H9 (cell line): ENCODE measurements around the gene SPDEF. TPM values are rescaled to one million over a fixed set of nuclear protein-coding genes. Genes with fewer than 3 reads are reported as not detected.

Experiments
- DNase-seq: peaks from one replicate; pipeline ENCODE4 v3.0.0-alpha.2; 2017
- H2AFZ ChIP-seq: one replicate; pipeline ENCODE4 v1.6.1; 2013; ENCODE audit warnings: mild to moderate bottlenecking, low read length, control low read depth, moderate library complexity
- H2AK5ac ChIP-seq: 2 replicates; pipeline ENCODE4 v1.6.1; 2013; ENCODE audit warnings: low read length, control low read depth, mixed read lengths; ENCODE audit not compliant: insufficient read length
- H2BK120ac ChIP-seq: one replicate; pipeline ENCODE4 v1.6.1; 2013; ENCODE audit warnings: low read depth, mild to moderate bottlenecking, low read length, control low read depth, inconsistent platforms; ENCODE audit not compliant: poor library complexity, severe bottlenecking
- H2BK12ac ChIP-seq: 2 replicates; pipeline ENCODE4 v1.6.1; 2013; ENCODE audit warnings: low read length, control low read depth, mixed read lengths, low read depth; ENCODE audit not compliant: insufficient read length
- H2BK15ac ChIP-seq: 2 replicates; pipeline ENCODE4 v1.6.1; 2013; ENCODE audit warnings: low read depth, low read length, control low read depth
- H2BK20ac ChIP-seq: one replicate; pipeline ENCODE4 v1.6.1; 2013; ENCODE audit warnings: low read depth, mild to moderate bottlenecking, low read length, control low read depth, inconsistent platforms; ENCODE audit not compliant: poor library complexity, severe bottlenecking
- H2BK5ac ChIP-seq: 2 replicates; pipeline ENCODE4 v1.6.1; 2013; ENCODE audit warnings: low read length, control low read depth, mixed read lengths; ENCODE audit not compliant: insufficient read length
- H3K14ac ChIP-seq: 2 replicates; pipeline ENCODE4 v1.6.1; 2013; ENCODE audit warnings: low read length, control low read depth; ENCODE audit not compliant: insufficient read depth
- H3K18ac ChIP-seq: 2 replicates; pipeline ENCODE4 v1.6.1; 2013; ENCODE audit warnings: low read depth, mild to moderate bottlenecking, mixed read lengths, low read length, control low read depth; ENCODE audit not compliant: insufficient read length
- H3K23ac ChIP-seq: 2 replicates; pipeline ENCODE4 v1.6.1; 2013; ENCODE audit warnings: low read length, control low read depth, mixed read lengths, low read depth; ENCODE audit not compliant: insufficient read length
- H3K23me2 ChIP-seq: 2 replicates; pipeline ENCODE4 v1.6.1; 2013; ENCODE audit warnings: low read depth, mild to moderate bottlenecking, mixed read lengths, low read length, control low read depth; ENCODE audit not compliant: insufficient read length, poor library complexity, severe bottlenecking
- H3K27ac ChIP-seq: 2 replicates; pipeline ENCODE4 v1.5.1; 2013; ENCODE audit warnings: low read length, control low read depth, mixed read lengths, low read depth; ENCODE audit not compliant: insufficient read length
- H3K27me3 ChIP-seq: 2 replicates; pipeline ENCODE4 v1.6.1; 2013; ENCODE audit warnings: low read length, control low read depth, inconsistent platforms; ENCODE audit not compliant: insufficient read depth
- H3K4ac ChIP-seq: 2 replicates; pipeline ENCODE4 v1.6.1; 2013; ENCODE audit warnings: low read depth, mild to moderate bottlenecking, control low read depth, inconsistent platforms, low read length, moderate library complexity
- H3K4me1 ChIP-seq: 2 replicates; pipeline ENCODE4 v1.6.1; 2013; ENCODE audit warnings: low read length, control low read depth, inconsistent platforms; ENCODE audit not compliant: insufficient read depth
- H3K4me2 ChIP-seq: 2 replicates; pipeline ENCODE4 v1.6.1; 2013; ENCODE audit warnings: low read length, control low read depth, mixed read lengths; ENCODE audit not compliant: insufficient read length, insufficient read depth
- H3K56ac ChIP-seq: 2 replicates; pipeline ENCODE4 v1.6.1; 2013; ENCODE audit warnings: low read depth, mild to moderate bottlenecking, mixed read lengths, low read length, control low read depth; ENCODE audit not compliant: insufficient read length
- H3K79me1 ChIP-seq: 2 replicates; pipeline ENCODE4 v1.6.1; 2013; ENCODE audit warnings: low read depth, mild to moderate bottlenecking, moderate library complexity, low read length, control low read depth, inconsistent platforms; ENCODE audit not compliant: insufficient read depth, poor library complexity, severe bottlenecking
- H3K79me2 ChIP-seq: 2 replicates; pipeline ENCODE4 v1.6.1; 2013; ENCODE audit warnings: low read length, control low read depth, inconsistent platforms; ENCODE audit not compliant: insufficient read depth
- H3K9ac ChIP-seq: 2 replicates; pipeline ENCODE4 v1.6.1; 2013; ENCODE audit warnings: low read length, control low read depth, mixed read lengths; ENCODE audit not compliant: insufficient read length; ENCODE audit errors: extremely low read depth
- H3K9me3 ChIP-seq: one replicate; pipeline ENCODE4 v1.6.1; 2013; ENCODE audit warnings: low read depth, low read length, inconsistent platforms; ENCODE audit not compliant: control insufficient read depth
- H3T11ph ChIP-seq: one replicate; pipeline ENCODE4 v1.6.1; 2013; ENCODE audit warnings: mild to moderate bottlenecking, low read length, control low read depth, inconsistent platforms
- H4K20me1 ChIP-seq: one replicate; pipeline ENCODE4 v1.6.1; 2013; ENCODE audit not compliant: control insufficient read depth, insufficient read length, insufficient read depth
- H4K5ac ChIP-seq: 2 replicates; pipeline ENCODE4 v1.6.1; 2013; ENCODE audit warnings: low read depth, mild to moderate bottlenecking, mixed read lengths, low read length, control low read depth; ENCODE audit not compliant: insufficient read length
- H4K8ac ChIP-seq: replicated peaks from 2 replicates; pipeline ENCODE4 v1.6.1; 2013; ENCODE audit warnings: low read length, control low read depth, mixed read lengths, low read depth; ENCODE audit not compliant: insufficient read length
- H4K91ac ChIP-seq: 2 replicates; pipeline ENCODE4 v1.6.1; 2013; ENCODE audit warnings: low read depth, mild to moderate bottlenecking, moderate library complexity, mixed read lengths, low read length, control low read depth; ENCODE audit not compliant: insufficient read length
- H3K27ac Mint-ChIP-seq, 3 experiments: 2 replicates in 2 of 3; 3 replicates in 1 of 3; pipeline ENCODE4 v1.8.0; 2020 to 2021; ENCODE audit warnings: mixed read lengths in 3 of 3, mild to moderate bottlenecking in 1 of 3, moderate library complexity in 1 of 3
- H3K27me3 Mint-ChIP-seq: 2 replicates; pipeline ENCODE4 v1.8.0; 2021; ENCODE audit warnings: low read depth, mild to moderate bottlenecking, moderate library complexity, mixed read lengths
- H3K36me3 Mint-ChIP-seq, 3 experiments: 2 replicates in 2 of 3; 3 replicates in 1 of 3; pipeline ENCODE4 v1.8.0; 2020 to 2021; ENCODE audit warnings: low read depth in 3 of 3, mixed read lengths in 3 of 3; ENCODE audit not compliant: insufficient read depth in 1 of 3
- H3K4me1 Mint-ChIP-seq, 2 experiments: 2 replicates each; pipeline ENCODE4 v1.8.0; 2020; ENCODE audit warnings: mixed read lengths in 2 of 2
- H3K4me3 Mint-ChIP-seq, 2 experiments: 2 replicates in 1 of 2; 3 replicates in 1 of 2; pipeline ENCODE4 v1.8.0; 2020 to 2021; ENCODE audit warnings: mild to moderate bottlenecking in 2 of 2, mixed read lengths in 2 of 2, moderate library complexity in 1 of 2
- H3K9me3 Mint-ChIP-seq, 2 experiments: 2 replicates in 1 of 2; 3 replicates in 1 of 2; pipeline ENCODE4 v1.8.0; 2020; ENCODE audit warnings: mild to moderate bottlenecking in 2 of 2, mixed read lengths in 2 of 2, moderate library complexity in 1 of 2
- WGBS: extraction: QIAGEN DNeasy Blood & Tissue Kit; methylation state at CpG from one replicate; pipeline ENCODE4 v1.1.7; 2013; ENCODE audit warnings: missing lambda C conversion rate, low lambda C conversion rate, mixed read lengths; ENCODE audit not compliant: insufficient read length; ENCODE audit errors: extremely low coverage; 5-methylcytosine and 5-hydroxymethylcytosine counted together
- total RNA-seq: library from RNA; stranded (reverse); gene quantifications from 2 replicates; pipeline ENCODE4 v1.2.1, GENCODE V29; 2021
- TF ChIP-seq, protein P1 (sequence below): fragments of 200-600 bp; sonication (generic); conservative IDR thresholded peaks from 3 replicates; pipeline ENCODE4 v1.8.0; 2021; ENCODE audit warnings: antibody characterized with exemption, mild to moderate bottlenecking

The SPDEF gene
- total RNA-seq, 1 experiment from 2014 or later: 0.15 TPM

DNA sequence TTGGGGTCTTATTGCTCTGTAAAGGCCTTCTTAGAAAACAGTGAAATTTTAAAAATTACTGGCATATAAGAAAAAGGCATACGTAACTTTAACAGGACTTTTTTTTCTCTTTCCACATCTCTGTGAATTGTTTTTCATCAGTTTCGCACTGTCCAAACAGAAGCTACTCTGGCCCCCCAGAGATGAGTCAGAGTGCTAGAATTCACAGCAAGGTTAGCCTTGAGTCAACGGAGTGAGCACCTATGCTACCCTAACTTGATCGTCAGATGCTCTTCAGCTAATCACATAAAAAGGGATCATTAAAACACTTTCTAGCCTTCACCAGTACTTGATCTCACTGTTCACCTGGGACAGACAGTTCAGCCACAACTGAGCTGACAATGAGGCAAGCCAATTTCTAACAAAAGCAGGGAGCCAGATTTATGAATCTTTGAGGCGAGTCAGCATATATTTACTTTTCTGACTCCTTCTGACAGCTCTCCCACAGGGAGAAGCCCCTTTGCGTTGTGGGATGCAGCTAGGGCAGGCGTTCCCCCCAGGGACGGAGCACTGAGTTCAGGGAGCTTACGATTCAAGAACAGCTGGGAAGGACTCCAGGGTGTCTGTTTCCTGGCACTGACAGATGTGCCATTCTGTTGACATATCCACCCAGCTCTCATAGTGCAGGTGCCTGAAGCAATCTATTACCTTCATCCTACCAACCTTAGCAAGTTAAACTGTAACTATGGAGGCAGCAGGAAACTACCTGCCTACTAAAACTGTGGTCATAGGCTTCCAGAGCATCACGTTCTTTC, 46.4 kb upstream of the SPDEF start:
- Histone ChIP-seq H3K79me1 (peaks cover 6% of the 10 kb centered on the region), H3K9ac (no peak overlapping the region), H2AK5ac (no peak overlapping the region), H4K8ac (no peak overlapping the region), H4K91ac (no peak overlapping the region), H4K5ac (no peak overlapping the region), H2BK20ac (no peak overlapping the region), H3K4me1 (peaks cover 10% of the 10 kb centered on the region; the same call in 1 of the 2 replicates), H3K9me3 (no peaks in the 10 kb centered on the region), H2AFZ (no peak overlapping the region), H4K20me1 (no peaks in the 10 kb centered on the region), H3K23me2 (peaks cover 3% of the 10 kb centered on the region), H3K4ac (no peak overlapping the region), H3K56ac (no peak overlapping the region), H3K18ac (no peak overlapping the region), H3K23ac (no peak overlapping the region), H3K79me2 (no peaks in the 10 kb centered on the region; the same call in 1 of the 2 replicates), H3K27ac (no peak overlapping the region), H3K27me3 (no peaks in the 10 kb centered on the region), H2BK120ac (no peak overlapping the region), H2BK5ac (no peak overlapping the region), H3K4me2 (no peak overlapping the region), H2BK12ac (no peak overlapping the region), H2BK15ac (no peak overlapping the region), H3K14ac (no peak overlapping the region), H3T11ph (no peak overlapping the region)
- Mint-ChIP-seq H3K9me3 (no peaks in the 10 kb centered on the region), H3K4me1 (peaks cover 24 to 30% of the 10 kb centered on the region in 2 experiments), H3K27me3 (no peaks in the 10 kb centered on the region), H3K36me3 (peaks cover 3 to 17% (median 14%) of the 10 kb centered on the region in 3 experiments; a peak in 6 of 7 replicates), H3K27ac (peak overlapping the region in 2 of 3 experiments; percentile 46 to 89; a peak in 1 of 7 replicates), H3K4me3 (no peak overlapping the region)
- DNase-seq: no peak
- no CpG with 5 or more reads among the region's 10 CpGs for WGBS
- TF ChIP-seq, protein P1, sequence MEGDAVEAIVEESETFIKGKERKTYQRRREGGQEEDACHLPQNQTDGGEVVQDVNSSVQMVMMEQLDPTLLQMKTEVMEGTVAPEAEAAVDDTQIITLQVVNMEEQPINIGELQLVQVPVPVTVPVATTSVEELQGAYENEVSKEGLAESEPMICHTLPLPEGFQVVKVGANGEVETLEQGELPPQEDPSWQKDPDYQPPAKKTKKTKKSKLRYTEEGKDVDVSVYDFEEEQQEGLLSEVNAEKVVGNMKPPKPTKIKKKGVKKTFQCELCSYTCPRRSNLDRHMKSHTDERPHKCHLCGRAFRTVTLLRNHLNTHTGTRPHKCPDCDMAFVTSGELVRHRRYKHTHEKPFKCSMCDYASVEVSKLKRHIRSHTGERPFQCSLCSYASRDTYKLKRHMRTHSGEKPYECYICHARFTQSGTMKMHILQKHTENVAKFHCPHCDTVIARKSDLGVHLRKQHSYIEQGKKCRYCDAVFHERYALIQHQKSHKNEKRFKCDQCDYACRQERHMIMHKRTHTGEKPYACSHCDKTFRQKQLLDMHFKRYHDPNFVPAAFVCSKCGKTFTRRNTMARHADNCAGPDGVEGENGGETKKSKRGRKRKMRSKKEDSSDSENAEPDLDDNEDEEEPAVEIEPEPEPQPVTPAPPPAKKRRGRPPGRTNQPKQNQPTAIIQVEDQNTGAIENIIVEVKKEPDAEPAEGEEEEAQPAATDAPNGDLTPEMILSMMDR: no peak
